Adipocyte (in vitro differentiated cells): Measurements from ENCODE around the gene ARTN.

ENCODE experiments used
- DNase-seq: peaks from one replicate; pipeline ENCODE4 v3.0.0-alpha.2; 2015; ENCODE audit warnings: low read depth
- H3K27me3 ChIP-seq: replicated peaks from 2 replicates; pipeline ENCODE4 v1.7.0; 2013; ENCODE audit warnings: mild to moderate bottlenecking, low read length, moderate library complexity; ENCODE audit not compliant: control insufficient read depth, insufficient read depth
- H3K36me3 ChIP-seq: 2 replicates; pipeline ENCODE4 v1.7.0; 2013; ENCODE audit warnings: low read length, mild to moderate bottlenecking, moderate library complexity; ENCODE audit not compliant: control insufficient read depth, insufficient read depth, severe bottlenecking
- H3K4me1 ChIP-seq: 2 replicates; pipeline ENCODE4 v1.7.0; 2013; ENCODE audit warnings: mild to moderate bottlenecking, low read length, moderate library complexity; ENCODE audit not compliant: control insufficient read depth, insufficient read depth
- H3K4me3 ChIP-seq: 2 replicates; pipeline ENCODE4 v1.7.0; 2013; ENCODE audit warnings: mild to moderate bottlenecking, low read length, moderate library complexity
- H3K9ac ChIP-seq: 2 replicates; pipeline ENCODE4 v1.7.0; 2013; ENCODE audit warnings: mild to moderate bottlenecking, low read length, moderate library complexity
- H3K9me3 ChIP-seq: 2 replicates; pipeline ENCODE4 v1.7.0; 2013; ENCODE audit warnings: mild to moderate bottlenecking, low read length, moderate library complexity; ENCODE audit not compliant: control insufficient read depth

Gene ARTN

DNA sequence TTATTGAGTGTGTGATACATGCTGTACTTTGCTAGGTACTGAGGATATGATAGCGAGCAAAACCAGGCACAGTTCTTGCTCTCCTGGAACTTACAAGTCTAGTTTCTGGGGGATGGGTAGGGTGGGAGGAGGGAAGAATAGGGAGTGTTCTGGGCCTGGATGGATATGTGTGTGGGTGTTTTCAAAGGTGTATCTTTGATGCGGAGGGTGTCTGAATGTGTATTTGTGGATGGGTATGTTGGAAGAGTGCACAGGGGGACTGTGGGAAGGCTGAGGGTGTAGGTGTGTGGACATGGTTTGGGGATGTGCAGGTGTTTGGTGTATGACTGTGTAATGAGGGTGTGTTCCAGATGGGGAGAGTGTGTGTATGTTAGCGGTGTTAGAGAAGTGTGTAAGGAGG lies 31.7 kb downstream of the ARTN start:
- Histone ChIP-seq H3K4me1 (peaks cover 2% of the 10 kb centered on the region), H3K9ac (no peak overlapping the region), H3K36me3 (peaks cover 57% of the 10 kb centered on the region), H3K27me3 (no peaks in the 10 kb centered on the region), H3K4me3 (no peak overlapping the region), H3K9me3 (no peaks in the 10 kb centered on the region)
- DNase-seq, result no peak

DNA sequence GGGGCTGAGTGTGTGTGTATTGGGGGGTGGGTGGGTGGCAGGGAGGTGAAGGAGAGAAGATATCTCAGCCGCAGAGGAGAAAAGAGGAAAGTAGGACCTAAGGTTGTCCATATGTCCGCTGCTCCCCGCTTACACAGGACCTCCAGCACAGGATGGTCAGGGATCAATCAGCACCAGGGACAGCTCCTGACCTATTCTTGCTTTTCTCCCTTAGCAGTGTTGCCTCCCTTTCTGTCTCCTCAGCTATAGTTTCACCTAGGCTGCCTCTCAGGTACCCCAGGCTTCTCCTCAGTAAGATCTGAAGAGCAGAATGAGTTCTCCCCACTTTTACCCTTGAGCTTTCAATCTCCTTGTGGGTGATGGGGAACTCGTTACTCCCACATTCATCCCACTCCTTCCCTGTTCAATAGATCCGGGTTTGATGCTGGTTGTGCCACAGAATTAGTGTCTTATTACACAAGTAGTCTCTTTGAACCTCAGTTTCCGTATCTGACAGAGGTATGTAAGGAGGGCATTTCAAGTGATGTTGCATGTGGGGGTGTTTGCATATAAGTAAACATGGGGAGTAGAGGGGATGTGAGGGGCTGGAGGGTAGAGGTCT lies 34.8 kb downstream of the ARTN start:
- Histone ChIP-seq H3K27me3 (no peaks in the 10 kb centered on the region), H3K9me3 (no peaks in the 10 kb centered on the region), H3K4me3 (no peak overlapping the region), H3K9ac (no peak overlapping the region), H3K4me1 (peaks cover 9% of the 10 kb centered on the region), H3K36me3 (peaks cover 37% of the 10 kb centered on the region)
- DNase-seq, result peak; percentile 46

DNA sequence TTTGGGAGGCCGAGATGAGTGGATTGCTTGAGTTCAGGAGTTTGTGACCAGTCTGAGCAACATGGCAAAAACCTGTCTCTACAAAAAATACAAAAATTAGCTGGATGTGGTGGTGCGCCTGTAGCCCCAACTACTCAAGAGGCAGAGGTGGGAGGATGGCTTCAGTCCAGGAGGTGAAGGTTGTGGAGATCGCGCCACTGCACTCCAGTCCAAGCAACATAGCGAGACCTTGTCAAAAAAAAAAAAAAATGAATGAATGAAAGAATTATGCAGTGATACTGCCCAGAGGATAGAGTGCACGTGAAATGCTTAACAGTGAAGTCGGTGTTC lies 35.8 kb downstream of the ARTN start:
- no peak for DNase-seq
- Histone ChIP-seq H3K9ac (no peak overlapping the region), H3K27me3 (no peaks in the 10 kb centered on the region), H3K4me1 (peaks cover 14% of the 10 kb centered on the region), H3K4me3 (peak overlapping the region; percentile 99), H3K36me3 (peaks cover 30% of the 10 kb centered on the region), H3K9me3 (no peaks in the 10 kb centered on the region)

DNA sequence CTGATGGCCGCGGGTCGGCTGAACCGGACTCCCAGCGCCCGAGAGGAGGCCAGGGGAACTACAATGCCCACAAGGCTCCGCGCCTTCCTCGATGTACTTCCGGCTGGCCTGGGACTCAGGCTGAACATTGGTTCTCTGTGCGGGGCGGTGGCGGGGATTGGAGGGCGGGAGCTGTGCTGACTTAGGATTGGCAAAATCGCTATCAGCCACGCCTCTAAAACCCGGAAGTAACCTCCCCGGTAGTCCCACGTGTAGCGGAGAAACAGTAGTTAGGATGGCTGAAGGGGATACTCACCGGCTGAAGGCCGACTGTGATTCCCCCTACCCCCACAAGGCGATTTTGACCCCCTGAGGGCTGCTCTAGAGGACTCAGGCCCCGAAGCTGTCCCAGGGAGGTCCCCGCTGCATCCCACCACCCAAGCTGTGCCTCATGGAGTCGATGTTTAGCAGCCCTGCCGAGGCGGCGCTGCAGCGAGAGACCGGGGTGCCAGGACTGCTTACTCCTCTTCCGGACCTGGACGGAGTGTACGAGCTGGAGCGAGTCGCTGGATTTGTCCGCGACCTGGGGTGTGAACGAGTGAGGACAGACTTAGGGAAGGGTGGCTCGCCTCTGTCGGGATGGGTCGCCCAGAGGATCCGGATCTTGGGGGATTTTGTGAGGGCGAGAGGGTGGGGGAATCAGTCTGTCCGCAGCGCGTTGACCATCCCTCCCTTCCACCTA lies 36.3 kb downstream of the ARTN start, which contains the start of gene DPH2:
DPH2 (plus strand) TSS at position 265 of the 721 bp plus-strand sequence; CDS start at position 431, 166 bp downstream.
- peaks cover 14% of the 10 kb centered on the region for H3K4me1 ChIP-seq
- no peaks in the 10 kb centered on the region for H3K27me3 ChIP-seq
- peak within 1 kb of the TSS; percentile 94 for H3K9ac ChIP-seq
- H3K4me3 ChIP-seq, result peak within 1 kb of the TSS; percentile 99
- no peaks in the 10 kb centered on the region for H3K9me3 ChIP-seq
- peaks cover 25% of the 10 kb centered on the region for H3K36me3 ChIP-seq
- DNase-seq, result peak; percentile 99

DNA sequence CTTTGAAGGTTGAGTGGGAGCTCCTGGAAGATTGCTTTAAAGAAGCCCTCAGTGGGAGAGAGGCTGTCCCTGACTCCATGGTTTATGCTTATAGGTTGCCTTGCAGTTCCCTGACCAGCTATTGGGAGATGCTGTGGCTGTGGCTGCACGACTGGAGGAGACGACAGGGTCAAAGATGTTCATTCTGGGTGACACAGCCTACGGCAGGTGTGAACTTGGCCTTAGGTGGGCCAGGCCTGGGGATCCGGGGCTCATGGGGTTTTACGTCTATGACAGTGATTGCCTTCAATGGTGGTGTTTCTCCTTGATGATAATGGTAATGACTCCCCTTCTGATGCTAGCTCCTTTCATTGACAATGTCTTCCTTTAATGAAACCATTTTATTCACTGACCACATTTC lies 36.9 kb downstream of the ARTN start:
- Histone ChIP-seq H3K4me3 (peak overlapping the region; percentile 99), H3K9ac (peak overlapping the region; percentile 94), H3K36me3 (peaks cover 22% of the 10 kb centered on the region), H3K27me3 (no peaks in the 10 kb centered on the region), H3K4me1 (peaks cover 15% of the 10 kb centered on the region), H3K9me3 (no peaks in the 10 kb centered on the region)
- no peak for DNase-seq

DNA sequence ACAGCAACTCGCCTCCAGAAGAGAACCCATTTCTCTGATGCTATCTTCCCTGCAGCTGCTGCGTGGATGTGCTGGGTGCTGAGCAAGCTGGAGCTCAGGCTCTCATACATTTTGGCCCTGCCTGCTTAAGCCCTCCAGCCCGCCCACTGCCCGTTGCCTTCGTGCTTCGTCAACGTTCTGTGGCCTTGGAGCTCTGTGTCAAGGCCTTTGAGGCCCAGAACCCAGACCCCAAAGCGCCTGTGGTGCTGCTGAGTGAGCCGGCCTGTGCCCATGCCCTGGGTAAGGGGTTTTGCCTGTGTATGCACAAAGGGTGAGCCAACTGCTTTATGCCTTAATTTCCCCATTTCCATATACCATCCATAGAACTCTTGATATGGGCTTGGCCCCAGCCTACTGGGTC lies 37.3 kb downstream of the ARTN start:
- peak overlapping the region; percentile 94 for H3K9ac ChIP-seq
- H3K36me3 ChIP-seq, result peaks cover 22% of the 10 kb centered on the region
- no peaks in the 10 kb centered on the region for H3K9me3 ChIP-seq
- no peaks in the 10 kb centered on the region for H3K27me3 ChIP-seq
- no peak for DNase-seq
- H3K4me1 ChIP-seq, result peaks cover 19% of the 10 kb centered on the region
- peak overlapping the region; percentile 99 for H3K4me3 ChIP-seq

DNA sequence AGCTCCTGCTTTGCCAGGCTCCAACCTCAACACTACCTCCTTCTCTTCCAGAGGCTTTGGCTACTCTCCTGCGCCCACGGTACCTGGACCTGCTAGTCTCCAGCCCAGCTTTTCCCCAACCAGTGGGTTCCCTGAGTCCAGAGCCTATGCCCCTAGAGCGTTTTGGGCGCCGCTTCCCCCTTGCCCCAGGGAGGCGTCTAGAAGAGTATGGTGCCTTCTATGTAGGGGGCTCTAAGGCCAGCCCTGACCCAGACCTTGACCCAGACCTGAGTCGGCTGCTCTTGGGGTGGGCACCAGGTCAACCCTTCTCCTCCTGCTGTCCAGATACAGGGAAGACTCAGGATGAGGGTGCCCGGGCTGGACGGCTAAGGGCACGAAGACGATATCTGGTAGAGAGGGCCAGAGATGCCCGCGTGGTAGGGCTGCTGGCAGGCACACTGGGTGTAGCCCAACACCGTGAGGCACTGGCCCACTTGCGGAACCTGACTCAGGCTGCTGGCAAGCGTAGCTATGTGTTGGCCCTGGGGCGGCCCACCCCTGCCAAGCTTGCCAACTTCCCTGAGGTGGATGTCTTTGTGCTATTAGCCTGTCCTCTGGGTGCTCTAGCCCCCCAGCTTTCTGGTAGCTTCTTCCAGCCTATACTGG lies 37.9 kb downstream of the ARTN start:
- Histone ChIP-seq H3K9ac (no peak overlapping the region), H3K4me3 (peak overlapping the region; percentile 99), H3K36me3 (peaks cover 25% of the 10 kb centered on the region), H3K4me1 (peaks cover 25% of the 10 kb centered on the region), H3K27me3 (no peaks in the 10 kb centered on the region), H3K9me3 (no peaks in the 10 kb centered on the region)
- DNase-seq, result no peak

DNA sequence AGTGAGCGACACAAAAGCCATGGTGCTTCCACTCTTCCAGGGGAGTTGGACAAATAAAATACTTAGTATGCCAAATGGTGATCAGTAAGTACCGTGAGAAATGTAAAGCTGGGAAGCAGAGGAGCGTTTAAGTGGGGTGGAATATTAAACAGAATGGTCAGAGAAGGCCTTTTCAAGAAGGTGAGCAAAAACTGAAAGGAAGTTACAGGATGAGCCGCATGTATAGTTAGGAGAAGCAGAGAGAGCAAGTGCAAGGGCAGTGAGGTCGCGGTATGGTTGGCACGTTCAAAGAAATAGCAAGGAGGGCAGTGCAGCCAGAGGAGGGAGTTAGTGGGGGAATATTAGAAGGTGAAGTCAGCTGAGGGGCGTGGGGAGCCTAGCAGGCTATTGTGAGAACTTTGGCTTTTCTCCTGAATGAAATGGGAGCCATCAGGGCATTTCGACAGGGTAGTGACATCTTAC lies 40.4 kb downstream of the ARTN start:
- H3K4me1 ChIP-seq, result peaks cover 36% of the 10 kb centered on the region
- no peaks in the 10 kb centered on the region for H3K9me3 ChIP-seq
- H3K36me3 ChIP-seq, result peaks cover 28% of the 10 kb centered on the region
- no peak for DNase-seq
- peak overlapping the region; percentile 91 for H3K4me3 ChIP-seq
- peak overlapping the region; percentile 94 for H3K9ac ChIP-seq
- no peaks in the 10 kb centered on the region for H3K27me3 ChIP-seq

DNA sequence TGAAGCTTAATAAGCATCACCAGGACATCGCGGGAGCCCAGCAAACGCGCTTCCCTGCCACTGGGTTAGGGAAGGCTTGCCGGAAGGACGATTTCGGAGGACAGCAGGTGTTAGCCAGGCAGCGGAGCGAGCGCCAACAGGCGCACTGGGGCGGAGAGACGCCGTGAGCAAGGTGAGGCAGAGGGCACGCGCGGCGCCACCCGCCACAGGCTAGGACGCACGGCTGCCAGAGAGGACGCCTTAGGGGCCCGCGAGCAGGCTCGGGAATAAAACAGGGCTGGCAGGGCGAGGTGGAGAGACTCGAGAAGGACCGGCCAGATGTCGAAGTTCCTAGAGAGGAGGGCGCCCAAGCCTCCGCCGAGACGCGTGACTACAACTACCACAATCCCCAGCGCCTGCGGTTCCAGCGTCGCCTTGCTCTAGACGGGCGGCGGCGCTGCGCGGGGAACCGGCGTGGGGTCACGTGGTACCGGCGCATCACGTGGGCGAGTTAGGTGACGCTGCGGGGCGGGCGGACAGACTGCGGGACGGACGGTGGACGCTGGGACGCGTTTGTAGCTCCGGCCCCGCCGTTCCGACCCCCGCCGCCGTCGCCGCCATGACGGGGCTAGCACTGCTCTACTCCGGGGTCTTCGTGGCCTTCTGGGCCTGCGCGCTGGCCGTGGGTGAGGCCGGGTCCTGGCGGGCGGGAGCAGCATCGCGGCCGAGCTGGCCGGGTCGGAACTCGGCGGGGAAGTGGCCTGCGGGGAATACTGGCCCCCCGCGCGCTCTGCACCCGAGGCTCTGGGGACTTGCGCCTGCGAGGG lies 41.0 kb downstream of the ARTN start, which contains the start of gene ATP6V0B:
ATP6V0B (plus strand) TSS at position 518 of the 806 bp plus-strand sequence; CDS start at position 599, 81 bp downstream.
- Histone ChIP-seq H3K4me3 (peak within 1 kb of the TSS; percentile 91), H3K27me3 (no peaks in the 10 kb centered on the region), H3K9ac (peak within 1 kb of the TSS; percentile 94), H3K9me3 (no peaks in the 10 kb centered on the region), H3K36me3 (peaks cover 28% of the 10 kb centered on the region), H3K4me1 (peaks cover 36% of the 10 kb centered on the region)
- DNase-seq, result peak; percentile 99

DNA sequence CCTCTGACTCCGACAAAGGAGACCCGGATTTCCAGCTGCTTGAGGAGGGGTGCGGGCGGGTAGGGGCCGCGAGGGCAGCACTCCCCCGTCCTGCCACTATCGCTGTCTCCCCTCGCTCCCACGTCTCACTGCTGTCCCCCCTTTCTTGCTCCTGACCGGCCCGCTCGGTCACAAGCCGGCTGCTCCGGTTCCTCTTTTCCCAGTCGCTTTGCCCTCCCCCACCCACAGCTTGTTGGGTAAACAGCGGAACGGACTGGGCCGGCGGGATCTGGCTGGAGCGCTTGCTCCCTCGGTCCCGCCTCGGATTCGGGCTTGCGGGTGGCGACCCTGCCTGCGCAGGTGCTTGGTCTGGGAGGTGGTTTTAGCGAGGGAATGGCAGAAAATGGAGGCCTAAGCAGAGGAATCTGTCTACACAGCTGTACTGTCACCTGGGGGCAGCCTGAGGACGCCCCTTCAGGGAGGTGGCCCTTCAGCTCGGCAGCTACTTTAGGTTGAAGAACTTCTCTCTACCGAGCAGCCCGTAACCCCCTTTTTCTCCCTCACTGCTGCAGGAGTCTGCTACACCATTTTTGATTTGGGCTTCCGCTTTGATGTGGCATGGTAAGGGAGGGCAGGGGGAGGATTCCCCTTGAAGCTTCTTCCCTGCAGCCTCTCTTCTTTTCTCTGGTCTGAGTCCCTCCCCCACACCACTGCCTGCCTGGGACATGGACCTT lies 41.8 kb downstream of the ARTN start:
- Histone ChIP-seq H3K9ac (peak overlapping the region; percentile 94), H3K36me3 (peaks cover 28% of the 10 kb centered on the region), H3K27me3 (no peaks in the 10 kb centered on the region), H3K4me3 (peak overlapping the region; percentile 91), H3K4me1 (peaks cover 40% of the 10 kb centered on the region), H3K9me3 (no peaks in the 10 kb centered on the region)
- peak; percentile 67 for DNase-seq
